Ammon's horn (tissue), 1 donor: ENCODE results near the gene TNRC6B.
A peak's percentile ranks its signal among the peaks of the same experiment; 100 is the strongest.
"Not testable (repeated sequence)": the region's sequence is repeated elsewhere in the genome, so short reads cannot be mapped to it uniquely, and the experiment has no call there.

Source experiments
- DNase-seq: peaks from one replicate; pipeline ENCODE4 v3.0.0-alpha.2; 2016; ENCODE audit warnings: low spot score

The TNRC6B gene

GRCh38 chr22:40211476-40212054, 33.8 kb downstream of the TNRC6B start:
- DNase-seq = no peak

GRCh38 chr22:40212121-40212520, 34.4 kb downstream of the TNRC6B start:
- no peak for DNase-seq

- no peak for DNase-seq
These were observed 35.8 kb downstream of the TNRC6B start for GRCh38 chr22:40213478-40213877.

GRCh38 chr22:40215266-40215665, 37.5 kb downstream of the TNRC6B start:
- peak; percentile 76 for DNase-seq

GRCh38 chr22:40216041-40216756, 38.5 kb downstream of the TNRC6B start:
- no peak for DNase-seq

- no peak for DNase-seq
These were observed 40.4 kb downstream of the TNRC6B start for GRCh38 chr22:40218152-40218551.

GRCh38 chr22:40218723-40219294, 41.1 kb downstream of the TNRC6B start:
- DNase-seq = no peak

- peak; percentile 36 for DNase-seq
These were observed 42.8 kb downstream of the TNRC6B start for GRCh38 chr22:40220316-40221054.

- no peak for DNase-seq
These were observed 43.3 kb downstream of the TNRC6B start for GRCh38 chr22:40221055-40221414.

- not testable (repeated sequence) for DNase-seq
These were observed 45.3 kb downstream of the TNRC6B start for GRCh38 chr22:40222979-40223378.

- no peak for DNase-seq
These were observed 47.0 kb downstream of the TNRC6B start for GRCh38 chr22:40224702-40225101.

- DNase-seq = no peak
These were observed 48.9 kb downstream of the TNRC6B start for GRCh38 chr22:40226620-40227019.

- DNase-seq = no peak
These were observed 54.0 kb downstream of the TNRC6B start for GRCh38 chr22:40231618-40232313.

GRCh38 chr22:40232624-40233023, 54.9 kb downstream of the TNRC6B start:
- no peak for DNase-seq

- DNase-seq = no peak
These were observed 56.2 kb downstream of the TNRC6B start for GRCh38 chr22:40233886-40234285.

- DNase-seq = no peak
These were observed 56.9 kb downstream of the TNRC6B start for GRCh38 chr22:40234658-40235057.

GRCh38 chr22:40235308-40235707, 57.6 kb downstream of the TNRC6B start:
- DNase-seq = no peak

- no peak for DNase-seq
These were observed 58.5 kb downstream of the TNRC6B start for GRCh38 chr22:40236131-40236665.

- no peak for DNase-seq
These were observed 59.5 kb downstream of the TNRC6B start for GRCh38 chr22:40237241-40237640.

GRCh38 chr22:40237788-40238424, 60.2 kb downstream of the TNRC6B start:
- no peak for DNase-seq
